Activated T-cell treated with anti-CD3 and anti-CD28 coated beads, Interleukin-2, amount 50 U/mL, for 1 hour (primary cell): ENCODE data around the gene FGF19.

Experiments used
- DNase-seq: peaks from one replicate; pipeline ENCODE4 v3.0.0-alpha.2; 2020

FGF19 gene, protein sequence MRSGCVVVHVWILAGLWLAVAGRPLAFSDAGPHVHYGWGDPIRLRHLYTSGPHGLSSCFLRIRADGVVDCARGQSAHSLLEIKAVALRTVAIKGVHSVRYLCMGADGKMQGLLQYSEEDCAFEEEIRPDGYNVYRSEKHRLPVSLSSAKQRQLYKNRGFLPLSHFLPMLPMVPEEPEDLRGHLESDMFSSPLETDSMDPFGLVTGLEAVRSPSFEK

DNA sequence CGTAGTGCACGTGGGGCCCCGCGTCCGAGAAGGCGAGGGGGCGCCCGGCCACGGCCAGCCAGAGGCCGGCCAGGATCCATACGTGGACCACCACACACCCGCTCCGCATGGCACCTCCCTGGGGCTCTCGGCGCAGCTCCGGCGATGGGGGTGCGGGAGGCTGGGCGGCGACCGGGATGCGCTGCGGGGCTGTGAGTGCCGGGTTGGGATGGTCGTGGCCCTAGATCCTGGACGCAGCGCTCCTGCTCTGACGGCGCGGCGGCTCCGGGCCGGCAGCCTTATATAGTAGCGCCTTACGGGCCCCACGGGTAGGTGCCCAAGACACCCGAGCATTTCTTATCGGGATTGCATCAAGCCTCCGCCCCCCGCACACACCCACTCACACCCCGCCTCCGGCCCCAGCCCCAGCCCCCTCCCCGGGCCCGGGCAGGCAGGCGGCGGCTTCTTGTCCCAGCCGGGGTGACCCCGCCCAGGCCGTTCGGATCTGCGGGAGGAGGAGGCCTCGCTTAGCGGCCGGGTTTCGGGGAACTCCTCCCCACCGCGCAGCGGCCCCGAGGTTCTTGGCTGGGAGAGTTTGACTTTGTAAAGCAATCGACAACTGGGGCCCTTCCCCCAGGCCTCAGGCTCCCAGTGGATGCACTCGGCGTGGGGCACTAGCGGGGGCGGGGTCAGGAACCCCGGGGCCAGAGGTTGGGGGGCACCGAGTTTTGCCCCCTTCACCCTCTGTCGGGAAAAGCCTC, at the start of gene FGF19:
Gene FGF19, minus strand, starts transcription at position 255 of the 740 bp plus-strand sequence. Its CDS starts 146 bp downstream, at position 109.
- DNase-seq: no peak

DNA sequence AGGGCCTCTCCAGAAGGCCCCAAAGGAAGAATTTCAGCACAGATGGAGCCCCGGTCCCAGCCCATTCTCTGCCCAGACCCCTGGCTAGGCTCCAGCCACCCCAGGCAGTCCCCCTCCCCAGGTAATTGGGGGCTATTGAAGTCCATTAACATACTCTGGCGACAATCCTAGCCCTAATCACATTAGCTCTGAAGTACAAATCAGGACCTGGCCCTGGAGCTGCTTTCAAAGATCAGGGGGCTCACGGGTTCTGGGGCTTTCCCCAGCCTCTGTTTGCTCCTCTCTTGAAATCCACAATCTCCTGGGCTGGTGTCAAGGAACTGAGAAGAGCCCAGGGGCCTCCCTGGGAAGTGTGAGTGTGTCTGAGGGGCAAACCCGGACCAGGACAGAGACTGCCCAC, 49.1 kb upstream of the FGF19 start:
- no peak for DNase-seq

DNA sequence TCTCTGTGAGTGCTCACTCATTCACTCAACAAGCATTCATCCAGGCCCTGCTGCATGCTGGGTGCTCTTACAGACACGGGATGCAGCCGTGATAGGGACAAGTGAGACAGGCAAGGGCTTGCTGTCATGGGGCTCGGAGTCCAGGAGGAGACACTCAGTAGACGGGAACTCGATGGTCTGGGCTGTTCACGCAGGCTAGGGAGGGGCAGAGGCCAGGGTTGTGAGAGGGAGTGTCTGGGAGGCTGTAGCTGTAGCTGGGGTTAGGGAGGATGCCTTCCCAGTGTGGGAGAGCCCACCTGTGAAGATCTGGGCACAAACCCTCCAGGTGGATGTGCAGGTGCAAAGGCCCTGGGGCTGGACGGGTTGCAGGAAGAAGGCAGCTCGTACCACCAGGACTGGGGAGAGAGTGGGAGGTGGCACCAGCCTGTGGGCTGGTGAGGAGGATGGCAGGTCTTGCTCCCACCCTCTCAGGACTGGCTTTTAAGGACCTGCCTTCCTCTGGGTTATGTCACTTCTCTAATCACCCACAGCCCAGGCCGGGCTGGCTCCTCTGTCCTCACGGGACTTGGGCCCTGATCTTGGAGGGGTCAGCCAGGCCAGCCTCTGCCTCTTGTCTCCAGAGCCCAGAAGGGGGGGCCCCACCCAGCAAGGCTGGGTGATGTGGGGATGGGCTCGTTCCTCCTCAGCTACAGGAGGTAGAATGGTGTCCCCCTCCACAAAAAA, 47.2 kb upstream of the FGF19 start:
- no peak for DNase-seq

DNA sequence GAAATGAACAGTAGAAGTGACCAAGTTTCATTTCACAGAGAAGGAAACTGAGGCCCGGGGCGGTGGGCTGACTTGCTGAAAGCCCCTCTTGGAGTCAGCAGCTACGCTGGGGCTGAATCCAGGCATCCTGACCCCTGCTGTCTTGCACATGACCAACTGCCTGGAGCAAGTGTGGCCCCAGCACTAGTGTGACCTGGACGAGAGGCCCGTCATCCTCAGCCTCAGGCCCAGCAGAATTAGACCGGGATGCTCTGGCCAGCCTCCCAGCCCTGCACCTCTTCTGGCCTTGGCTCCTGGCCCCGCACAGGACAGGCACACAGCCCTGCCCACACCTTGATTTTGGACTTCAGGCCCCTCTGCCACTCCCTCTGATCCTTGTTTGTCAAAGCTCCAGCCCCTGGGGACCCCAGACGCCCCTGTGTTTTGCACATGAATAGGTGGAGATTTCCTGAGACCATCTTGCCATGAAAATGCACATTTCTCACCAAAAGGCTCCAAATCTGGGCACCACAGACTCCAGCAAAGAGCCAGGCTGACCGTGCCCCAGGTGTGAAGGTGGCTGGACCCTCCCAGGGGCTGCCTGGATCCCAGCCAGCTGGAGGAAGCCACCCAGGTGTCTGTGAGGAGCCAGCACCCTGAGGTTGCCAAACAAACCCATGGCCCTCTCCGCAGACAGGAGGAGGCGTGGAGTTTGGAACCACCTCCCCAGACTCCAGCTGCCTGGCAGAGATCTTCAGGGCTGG, 46.5 kb upstream of the FGF19 start:
- no peak for DNase-seq

DNA sequence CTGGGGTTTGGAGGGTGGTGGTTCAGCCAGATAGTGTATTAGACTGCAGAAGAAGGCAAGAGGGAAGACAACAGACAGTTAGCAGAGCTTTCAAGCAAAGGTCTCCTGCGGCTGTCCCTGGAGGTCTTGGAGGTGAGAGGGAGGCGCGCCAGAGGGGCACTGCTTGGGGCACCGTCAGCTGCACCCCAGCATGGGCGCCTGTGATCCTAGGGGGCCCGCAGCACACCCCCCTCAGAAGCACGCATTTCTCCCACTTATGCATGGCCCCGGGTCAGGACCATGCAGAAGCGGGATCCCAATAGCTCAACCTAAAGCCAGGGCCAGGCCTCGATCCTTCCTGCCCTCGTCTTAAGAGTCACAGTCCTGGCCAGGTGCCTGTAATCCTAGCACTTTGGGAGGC, 44.8 kb upstream of the FGF19 start:
- DNase-seq: no peak

DNA sequence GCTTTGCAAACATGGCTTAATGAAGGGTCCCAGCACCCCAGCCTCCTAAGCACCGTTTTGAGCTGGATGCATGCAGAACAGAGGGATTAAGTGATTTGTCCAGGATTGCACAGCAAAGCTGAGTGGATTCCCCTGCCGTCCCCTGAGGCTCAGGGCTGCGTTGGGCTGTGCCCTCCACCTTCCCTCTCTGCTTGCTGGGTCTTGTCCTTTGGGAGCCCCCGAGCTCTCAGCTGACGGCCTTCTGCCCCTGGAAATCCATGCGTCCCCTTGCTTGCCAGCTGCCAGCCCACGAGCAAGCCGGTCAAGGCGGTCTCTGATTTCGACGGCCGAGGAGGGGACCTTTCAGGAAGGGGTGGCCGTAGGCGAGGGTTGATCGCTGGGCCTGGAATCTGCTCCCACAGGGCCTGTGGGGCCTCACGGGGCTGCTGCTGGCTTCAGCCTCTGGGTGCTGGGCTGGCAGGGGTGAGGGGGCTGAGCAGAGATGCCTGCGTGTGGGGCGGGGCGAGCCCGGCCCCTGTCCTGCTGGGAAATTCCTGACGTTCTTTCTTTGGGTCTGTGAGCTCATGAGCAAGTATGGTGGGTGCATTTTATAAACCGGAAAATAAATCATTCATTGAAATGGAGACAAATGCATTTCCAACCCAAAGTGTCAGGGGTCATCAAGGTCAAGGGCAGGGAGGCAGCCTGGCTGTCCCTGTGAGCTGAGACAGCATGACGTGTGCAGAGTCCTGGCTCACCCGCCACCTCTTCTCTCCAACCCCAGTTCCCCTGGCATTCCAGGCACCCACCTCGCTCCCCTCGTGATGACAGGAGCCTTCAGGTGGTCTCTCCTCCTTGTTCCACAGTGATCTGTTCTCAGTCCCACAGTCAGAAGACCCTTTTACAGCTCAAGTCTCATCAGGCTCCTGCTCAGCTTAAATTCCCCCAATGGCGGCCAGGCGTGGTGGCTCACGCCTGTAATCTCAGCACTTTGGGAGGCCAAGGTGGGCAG, 43.2 kb upstream of the FGF19 start:
- no peak for DNase-seq

DNA sequence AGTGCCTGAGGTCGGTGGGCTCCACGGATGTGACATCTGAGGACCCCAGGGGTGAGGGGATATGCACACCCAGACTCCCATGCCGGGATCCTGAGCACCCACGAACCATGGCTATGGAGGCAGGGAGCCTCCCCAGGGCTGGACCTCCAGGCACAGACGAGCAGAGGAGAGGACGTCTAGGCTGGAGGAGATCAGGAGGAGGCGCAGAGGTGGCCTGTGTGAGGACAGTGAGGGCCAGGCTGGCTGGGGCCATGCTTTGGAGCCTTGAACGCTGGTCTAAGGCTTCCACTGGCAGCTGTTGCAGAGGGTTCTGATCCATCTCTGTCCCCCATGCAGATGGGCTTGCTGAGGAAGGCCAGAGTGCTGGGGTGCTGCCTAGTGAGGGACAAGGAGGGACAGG, 42.3 kb upstream of the FGF19 start:
- DNase-seq: no peak

DNA sequence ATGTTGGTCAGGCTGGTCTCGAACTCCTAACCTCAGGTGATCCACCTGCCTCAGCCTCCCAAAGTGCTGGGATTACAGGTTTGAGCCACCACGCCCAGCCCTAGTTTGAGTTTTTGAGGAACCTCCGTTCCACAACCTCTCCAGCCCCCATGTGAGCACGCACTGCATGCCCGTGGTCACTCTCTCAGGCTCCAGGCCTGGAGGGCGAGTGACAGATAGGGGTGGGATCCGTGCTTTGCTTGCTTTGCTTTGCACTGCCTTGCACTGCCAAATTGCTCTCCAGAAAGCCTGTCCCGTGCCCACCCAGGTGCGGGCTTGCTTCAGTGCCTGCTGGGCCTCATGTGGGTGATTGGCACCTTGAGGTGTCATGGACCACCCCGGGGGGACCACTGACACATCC, 41.4 kb upstream of the FGF19 start:
- DNase-seq: no peak

DNA sequence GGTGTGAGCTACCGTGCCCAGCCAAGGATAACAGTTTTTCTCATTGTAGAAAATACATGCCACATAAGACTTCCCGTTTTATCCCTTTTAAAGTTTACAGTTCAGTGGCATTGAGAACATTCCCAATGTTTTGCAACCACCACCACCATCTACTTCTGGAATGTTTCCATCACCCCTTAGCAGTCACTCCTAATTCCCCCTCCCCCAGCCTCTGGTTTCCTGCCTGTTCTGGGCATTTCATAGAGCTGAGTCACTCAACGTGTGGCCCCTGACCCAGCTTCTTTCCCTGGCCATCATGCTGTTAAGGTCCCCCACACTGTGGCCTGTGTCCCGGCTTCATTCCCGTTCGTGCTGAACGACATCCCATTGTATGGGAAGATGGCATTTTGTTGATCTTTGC, 40.6 kb upstream of the FGF19 start:
- no peak for DNase-seq

DNA sequence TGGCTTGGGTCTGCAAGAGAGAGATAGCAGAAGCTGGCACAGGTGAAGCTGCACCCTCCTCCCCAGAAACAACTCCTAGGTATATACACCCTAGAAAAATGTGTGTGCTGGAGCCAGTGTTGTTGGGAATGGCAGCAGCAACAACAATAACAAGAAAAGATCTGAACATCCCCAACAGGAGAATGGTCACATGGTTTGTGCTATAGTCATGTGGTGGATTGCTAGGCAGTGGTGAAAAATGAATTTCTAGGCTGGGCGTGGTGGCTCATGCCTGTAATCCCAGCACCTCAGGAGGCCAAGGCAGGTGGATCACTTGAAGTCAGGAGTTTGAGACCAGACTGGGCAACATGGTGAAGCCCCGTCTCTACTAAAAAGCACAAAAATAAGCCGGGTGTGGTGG, 31.0 kb upstream of the FGF19 start:
- no peak for DNase-seq

DNA sequence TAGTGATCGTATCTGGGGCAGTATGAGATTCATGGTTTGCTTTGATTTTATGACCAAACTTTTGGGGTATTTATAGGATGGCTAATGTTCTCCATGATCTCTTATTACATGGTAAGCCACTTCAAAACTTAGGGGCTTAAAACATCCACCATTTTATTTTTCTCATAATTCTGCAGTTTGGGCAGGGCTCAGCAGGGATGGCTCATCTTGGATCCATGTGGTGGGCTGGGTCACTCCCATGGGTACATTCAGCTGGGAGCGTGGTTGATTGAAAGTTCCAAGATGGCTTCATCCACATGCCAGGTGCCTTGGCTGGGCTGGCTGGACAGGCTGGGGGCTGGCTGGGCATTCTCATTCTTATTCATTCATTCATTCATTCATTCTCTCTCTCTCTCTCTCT, 30.5 kb upstream of the FGF19 start:
- DNase-seq: no peak

DNA sequence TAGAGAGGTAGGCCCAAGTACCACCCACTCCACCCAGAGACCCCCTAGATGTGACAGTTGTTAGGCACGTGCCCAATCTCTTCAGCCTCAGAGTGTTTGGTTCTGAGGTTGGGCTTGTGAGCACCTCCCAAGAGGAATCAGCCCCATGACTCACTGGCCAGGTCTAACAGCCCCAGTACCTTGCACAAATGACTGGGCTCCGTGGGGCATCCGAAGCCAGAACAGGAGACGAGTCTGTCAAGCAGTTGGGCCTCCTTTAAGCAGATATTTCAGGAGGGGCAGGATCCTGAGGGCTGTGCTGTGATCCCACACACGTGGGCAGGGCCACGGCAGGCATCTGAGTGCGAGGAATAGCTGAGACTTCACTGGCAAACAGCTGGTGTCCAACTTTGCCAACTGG, 29.1 kb upstream of the FGF19 start:
- no peak for DNase-seq

DNA sequence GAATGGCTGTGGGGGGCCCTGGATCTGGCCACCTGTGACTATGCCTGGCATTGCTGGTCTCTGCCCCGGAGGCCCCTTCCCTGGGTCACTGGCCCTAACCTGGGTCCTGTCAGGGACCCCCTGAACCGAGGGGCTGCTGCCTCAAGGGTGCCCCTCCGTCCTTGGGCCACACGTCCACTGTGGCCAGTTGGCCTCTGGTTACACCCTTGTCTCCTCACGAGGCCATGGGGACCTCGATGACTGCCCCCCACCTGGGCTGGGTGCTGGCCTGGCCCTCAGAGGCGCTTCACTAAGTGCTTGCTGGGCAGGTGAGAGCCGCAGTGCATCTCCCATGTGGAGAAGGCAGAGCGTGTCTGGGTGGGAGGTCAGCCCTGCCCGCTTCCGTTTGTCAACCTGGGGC, 27.3 kb upstream of the FGF19 start:
- DNase-seq: no peak

DNA sequence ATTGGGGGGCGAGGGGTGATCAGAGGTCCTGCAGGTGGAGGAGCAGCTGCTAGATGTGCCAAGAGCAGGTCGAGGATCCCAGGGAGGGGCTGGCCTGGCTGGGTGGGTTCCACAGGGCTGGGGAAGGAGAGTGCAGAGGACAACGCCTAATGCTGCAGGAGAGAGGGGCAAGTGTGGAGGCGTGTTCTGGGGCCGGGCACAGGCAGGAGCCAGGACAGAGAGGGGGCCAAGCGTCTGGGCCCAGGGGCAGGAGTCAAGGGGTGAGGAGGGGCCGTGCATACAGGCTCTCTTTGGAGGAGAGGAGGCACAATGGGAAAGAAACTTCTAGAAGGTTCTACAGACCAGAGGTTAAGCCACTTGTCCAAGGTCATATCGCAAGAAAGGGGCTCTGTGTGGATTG, 26.7 kb upstream of the FGF19 start:
- DNase-seq: no peak

DNA sequence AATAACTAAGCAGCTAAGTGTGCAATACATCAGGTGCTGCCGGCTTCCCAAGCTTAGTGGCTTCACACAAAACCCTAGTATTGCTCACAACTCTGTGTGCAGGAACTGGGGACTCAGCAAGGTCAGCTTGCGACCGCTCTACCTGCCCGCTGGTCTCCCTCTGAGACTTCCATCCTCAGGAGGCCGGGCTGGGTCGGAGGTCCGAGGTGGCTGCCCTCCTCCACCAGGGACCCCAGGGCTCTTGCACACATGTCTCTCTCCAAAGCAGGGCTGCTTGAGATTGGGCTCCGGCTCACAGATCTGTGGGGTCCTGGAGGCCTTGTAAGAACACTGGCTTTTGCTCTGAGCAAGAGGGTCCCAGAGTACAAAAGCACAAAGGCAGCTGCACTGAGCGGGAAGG, 25.4 kb upstream of the FGF19 start:
- no peak for DNase-seq

DNA sequence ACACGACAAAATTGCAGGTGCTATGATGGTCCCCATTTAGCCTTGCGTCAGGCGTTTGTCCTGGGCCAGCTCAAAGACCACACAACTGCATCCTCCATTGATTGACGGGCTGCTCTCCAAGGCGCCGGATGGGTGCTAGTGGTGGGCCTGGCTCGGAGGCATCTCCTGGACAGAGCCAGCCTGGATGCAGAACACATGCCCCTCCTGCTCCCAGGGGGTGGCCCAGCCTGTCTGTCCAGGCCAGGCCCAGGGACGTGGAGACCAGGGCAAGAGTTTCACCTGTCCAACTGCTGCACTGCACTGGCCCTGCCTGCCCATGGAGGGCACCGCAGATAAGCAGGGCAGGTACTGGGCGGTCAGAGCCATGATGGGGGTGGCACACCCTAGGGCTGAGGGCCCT, 23.4 kb upstream of the FGF19 start:
- DNase-seq: no peak

DNA sequence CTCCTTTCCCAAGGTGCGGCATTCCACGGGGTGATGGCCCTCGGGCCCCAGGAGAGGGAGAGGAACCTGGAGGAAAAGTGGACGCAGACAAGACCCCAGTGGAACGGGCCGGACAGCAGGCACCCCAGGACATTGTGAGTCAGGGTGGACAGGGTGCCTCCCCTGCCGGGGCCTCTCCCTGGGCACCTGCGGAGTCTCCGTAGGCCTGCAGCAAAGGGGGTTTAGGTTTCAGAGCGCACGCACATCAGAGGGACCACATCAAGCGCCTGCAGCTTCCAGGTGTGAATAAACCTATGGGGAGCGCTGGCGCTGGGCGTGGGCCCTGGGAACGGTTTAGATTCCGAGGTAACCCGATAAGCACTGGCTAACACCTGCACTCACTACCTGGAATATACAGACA, 22.7 kb upstream of the FGF19 start:
- DNase-seq: no peak

DNA sequence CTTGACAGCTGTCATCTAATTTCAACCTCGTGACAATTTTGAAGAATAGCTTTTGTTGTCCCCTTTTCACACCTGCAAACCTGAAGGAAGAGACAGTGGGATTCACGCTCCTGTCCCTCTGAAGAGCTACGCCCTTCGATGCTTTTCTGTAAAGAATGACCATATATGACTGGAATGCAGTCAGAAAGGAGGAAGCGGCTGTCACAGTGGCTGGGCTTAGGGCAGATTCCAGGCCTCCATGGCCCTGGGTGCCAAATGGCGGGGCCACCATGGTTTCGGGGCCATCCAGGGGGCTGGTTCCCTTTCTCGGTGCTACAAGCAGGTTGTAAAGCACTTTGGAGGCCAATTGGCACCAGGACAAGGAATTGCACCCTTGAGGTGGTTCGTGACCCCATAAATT, 22.2 kb upstream of the FGF19 start:
- no peak for DNase-seq

DNA sequence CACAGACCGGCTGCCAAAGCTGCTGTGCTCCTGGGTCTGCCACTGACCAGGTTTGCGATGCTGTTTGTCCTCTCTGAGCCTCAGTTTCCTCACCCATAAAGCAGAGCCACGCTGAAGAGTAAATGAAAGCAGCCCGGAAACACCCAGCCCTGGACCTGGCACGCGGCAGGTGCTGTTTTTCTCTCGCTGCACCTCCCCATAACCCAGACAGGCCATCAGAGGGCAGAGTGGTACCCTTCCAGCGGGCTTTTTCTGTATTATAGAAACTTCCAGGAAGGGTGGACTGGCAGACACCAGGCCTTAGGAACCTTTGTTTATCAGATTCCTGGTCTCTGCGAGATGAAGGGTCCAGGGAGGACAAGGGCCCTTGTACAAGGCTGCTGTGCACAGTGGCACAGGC, 17.9 kb upstream of the FGF19 start:
- DNase-seq: no peak

DNA sequence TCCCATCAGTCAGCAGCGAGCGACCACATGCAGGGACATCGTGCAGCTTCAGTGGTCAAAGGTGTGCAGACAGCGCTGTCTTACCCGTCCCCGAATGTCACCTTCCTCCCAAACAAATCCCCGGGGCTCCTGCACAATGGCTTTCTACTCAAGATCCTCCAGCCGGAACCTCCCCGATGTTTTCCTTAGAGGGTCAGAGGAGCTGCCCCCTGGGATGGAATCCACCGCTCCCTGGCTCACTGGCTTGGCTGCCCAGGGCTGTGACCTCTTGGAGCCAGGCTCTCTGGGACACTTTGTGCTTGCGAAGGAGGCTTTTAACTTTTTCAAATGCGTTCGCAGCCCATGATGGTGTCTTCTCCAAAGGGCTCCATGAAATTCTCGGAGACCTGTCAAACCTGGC, 17.3 kb upstream of the FGF19 start:
- DNase-seq: no peak

DNA sequence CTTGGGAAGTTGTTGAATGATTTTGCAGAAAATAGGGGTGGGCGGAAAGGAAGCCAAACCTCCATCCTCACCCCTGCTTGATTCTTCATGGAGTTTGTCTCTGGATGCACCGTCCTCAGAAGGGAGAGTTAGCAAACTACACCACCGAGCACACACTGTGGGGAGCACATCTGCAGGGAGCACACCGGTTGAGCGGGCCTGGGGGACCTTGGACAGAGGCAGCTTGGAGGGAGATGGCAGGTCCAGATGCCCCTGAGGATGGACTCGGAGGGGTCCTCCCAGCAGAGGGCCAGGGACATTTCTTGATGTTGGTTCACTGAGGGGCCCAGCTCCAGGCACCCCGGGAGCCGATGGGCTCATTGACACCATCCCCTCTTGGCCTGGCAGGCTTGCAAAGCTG, 15.1 kb upstream of the FGF19 start:
- DNase-seq: no peak

DNA sequence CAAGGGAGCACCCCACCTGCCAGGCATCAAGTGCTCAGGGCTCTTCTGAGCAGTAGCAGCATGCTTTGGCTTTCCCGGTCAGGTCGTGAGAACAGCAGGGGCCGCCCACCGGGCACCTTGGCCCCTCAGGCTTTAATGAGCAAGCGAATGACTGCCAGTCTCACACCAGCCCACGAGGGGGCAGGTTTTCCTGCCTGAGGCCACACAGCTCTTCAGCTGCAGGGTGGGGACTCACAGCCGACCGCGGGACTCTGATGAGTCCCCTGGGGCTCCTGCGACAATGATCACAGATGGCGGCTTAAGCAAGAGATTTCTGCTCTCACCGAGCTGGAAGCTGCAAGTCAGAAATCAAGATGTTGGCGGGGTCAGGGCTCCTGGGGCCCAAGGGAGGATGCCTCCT, 14.3 kb upstream of the FGF19 start:
- no peak for DNase-seq
